VCaP (cell line): Measurements from ENCODE around the gene HOXC6.

Experiments used
- H3K27ac ChIP-seq: fragments of 450-650 bp; 2 replicates; pipeline ENCODE4 v1.5.1; 2017
- TF ChIP-seq, protein P1 (sequence below): fragments of 450-650 bp; conservative IDR thresholded peaks from 2 replicates; pipeline ENCODE4 v1.5.1; 2017; ENCODE audit warnings: mild to moderate bottlenecking, moderate library complexity

The HOXC6 gene

GRCh38 chr12:54032627-54033100 is 4.4 kb downstream of the HOXC6 start, which contains the start of gene HOXC5:
Gene HOXC5 (plus strand): TSS chr12:54033050. CDS start chr12:54033123, 73 bp downstream.
- TF ChIP-seq, protein P1, sequence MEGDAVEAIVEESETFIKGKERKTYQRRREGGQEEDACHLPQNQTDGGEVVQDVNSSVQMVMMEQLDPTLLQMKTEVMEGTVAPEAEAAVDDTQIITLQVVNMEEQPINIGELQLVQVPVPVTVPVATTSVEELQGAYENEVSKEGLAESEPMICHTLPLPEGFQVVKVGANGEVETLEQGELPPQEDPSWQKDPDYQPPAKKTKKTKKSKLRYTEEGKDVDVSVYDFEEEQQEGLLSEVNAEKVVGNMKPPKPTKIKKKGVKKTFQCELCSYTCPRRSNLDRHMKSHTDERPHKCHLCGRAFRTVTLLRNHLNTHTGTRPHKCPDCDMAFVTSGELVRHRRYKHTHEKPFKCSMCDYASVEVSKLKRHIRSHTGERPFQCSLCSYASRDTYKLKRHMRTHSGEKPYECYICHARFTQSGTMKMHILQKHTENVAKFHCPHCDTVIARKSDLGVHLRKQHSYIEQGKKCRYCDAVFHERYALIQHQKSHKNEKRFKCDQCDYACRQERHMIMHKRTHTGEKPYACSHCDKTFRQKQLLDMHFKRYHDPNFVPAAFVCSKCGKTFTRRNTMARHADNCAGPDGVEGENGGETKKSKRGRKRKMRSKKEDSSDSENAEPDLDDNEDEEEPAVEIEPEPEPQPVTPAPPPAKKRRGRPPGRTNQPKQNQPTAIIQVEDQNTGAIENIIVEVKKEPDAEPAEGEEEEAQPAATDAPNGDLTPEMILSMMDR, result peak; percentile 98
- peak within 1 kb of the TSS; percentile 97 for H3K27ac ChIP-seq

DNA sequence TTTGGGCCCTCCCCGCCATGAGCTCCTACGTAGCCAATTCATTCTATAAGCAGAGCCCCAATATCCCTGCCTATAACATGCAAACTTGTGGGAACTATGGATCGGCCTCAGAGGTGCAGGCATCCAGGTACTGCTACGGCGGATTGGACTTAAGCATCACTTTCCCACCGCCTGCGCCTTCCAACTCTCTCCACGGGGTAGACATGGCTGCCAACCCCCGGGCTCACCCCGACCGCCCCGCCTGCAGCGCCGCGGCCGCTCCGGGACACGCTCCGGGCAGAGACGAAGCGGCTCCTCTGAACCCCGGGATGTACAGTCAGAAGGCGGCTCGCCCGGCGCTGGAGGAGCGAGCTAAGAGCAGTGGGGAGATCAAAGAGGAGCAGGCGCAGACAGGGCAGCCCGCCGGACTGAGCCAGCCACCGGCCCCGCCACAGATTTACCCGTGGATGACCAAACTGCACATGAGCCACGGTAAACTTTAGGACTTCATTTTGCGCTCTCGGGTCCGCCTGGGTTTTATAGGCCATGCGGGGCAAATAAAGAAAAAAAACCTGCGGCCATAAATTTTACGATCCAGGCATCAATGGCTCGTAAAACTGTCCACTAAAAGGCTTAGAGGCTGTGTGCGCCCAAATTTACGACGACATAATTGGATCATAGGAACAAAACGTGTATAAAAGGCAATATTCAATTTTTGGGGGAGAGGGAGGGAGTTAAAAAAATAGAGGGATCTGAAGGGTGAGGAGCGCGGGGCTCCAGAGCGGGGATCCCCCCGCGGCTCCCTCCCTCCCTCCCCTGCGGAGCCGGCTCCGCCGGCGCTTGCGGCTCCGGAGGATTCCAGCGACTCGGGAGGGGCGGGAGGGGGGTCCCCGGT is 5.1 kb downstream of the HOXC6 start:
- TF ChIP-seq, protein P1, result no peak
- peak overlapping the region; percentile 97 for H3K27ac ChIP-seq

GRCh38 chr12:54033980-54034784 is 5.9 kb downstream of the HOXC6 start:
- TF ChIP-seq, protein P1, result no peak
- H3K27ac ChIP-seq, result peak overlapping the region; percentile 97

GRCh38 chr12:54034785-54035310 is 6.6 kb downstream of the HOXC6 start:
- TF ChIP-seq, protein P1, result no peak
- H3K27ac ChIP-seq, result peak overlapping the region; percentile 97

DNA sequence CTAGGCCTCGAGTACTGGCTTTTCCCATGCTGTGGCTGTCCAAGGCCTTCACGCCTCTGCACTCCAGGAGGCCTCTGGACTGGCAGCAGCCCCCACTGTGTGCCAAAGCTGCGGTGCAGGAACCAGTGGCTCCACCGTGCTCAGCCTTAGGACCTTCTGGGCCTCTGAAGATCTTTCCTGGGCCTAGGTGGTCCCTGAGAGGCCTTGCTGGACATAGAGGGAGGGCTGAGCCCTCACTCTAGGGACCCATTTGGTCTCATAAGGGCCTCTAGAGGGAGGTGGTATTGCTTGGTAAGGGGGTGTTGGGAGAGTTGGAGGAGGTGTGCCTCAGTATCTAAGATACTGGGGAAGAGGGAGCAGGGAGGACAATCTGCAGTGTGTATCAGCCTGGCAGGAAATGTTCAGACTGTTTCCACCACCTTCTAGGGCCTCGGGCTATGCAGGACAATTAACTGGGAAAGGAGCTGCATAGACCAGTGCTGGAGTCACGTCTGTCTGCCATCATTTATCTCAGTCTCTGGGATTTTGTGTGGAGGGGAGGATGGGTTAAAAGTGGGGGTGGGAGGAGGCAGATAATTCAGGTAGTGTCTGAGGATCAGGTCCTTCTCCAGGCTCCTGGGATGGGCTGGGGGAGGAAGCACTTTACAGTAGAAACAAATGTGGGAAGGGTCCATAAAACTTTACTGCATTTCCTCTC is 7.5 kb downstream of the HOXC6 start:
- no peak overlapping the region; the same call in 1 of the 2 replicates for H3K27ac ChIP-seq
- TF ChIP-seq, protein P1, result no peak

DNA sequence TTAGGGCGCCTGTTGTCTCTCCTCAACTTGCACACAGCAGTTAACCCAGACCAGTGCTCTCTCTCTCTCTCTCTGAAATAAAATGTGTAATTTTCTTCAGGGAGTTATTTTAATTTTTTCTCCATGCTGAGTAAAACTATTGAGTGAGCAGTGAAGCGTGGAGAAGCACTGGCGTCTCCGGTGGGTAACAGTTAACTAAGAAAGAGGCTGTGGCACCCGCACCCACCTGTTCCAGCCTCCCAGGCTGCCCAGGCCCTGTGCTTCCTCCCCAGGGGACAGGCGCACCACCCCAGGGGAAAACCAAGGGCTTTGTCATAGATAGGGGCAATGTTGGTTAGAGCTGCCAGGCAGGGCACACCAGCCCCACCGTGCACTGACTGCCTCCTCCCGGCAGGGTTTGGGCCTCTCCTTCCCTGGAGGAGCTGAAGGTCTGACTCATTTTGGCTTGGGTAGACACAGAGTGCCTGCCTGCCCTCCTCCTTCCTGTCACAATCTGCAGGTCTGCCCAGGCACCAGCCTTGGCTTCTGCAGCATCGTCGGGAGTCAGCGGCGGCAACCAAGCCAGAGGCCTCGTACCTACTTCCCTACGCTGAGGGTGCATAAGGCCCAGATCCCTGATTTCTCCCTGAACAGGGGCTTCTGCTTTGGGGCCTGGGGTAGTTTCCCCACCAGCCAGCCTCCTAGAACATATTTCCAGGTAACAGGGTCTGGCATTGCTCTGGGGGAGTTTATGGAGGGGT is 8.6 kb downstream of the HOXC6 start:
- TF ChIP-seq, protein P1, result no peak
- H3K27ac ChIP-seq, result no peak overlapping the region
